GM19438 (cell line): ENCODE results near the gene LY86.
A peak's percentile ranks its signal among the peaks of the same experiment; 100 is the strongest.

Experiments
- ATAC-seq: cut with Tn5 transposase; IDR thresholded peaks from one replicate; pipeline ENCODE4 v1.9.1; 2021; ENCODE audit warnings: low read depth; ENCODE audit not compliant: unreplicated experiment

LY86 gene

DNA sequence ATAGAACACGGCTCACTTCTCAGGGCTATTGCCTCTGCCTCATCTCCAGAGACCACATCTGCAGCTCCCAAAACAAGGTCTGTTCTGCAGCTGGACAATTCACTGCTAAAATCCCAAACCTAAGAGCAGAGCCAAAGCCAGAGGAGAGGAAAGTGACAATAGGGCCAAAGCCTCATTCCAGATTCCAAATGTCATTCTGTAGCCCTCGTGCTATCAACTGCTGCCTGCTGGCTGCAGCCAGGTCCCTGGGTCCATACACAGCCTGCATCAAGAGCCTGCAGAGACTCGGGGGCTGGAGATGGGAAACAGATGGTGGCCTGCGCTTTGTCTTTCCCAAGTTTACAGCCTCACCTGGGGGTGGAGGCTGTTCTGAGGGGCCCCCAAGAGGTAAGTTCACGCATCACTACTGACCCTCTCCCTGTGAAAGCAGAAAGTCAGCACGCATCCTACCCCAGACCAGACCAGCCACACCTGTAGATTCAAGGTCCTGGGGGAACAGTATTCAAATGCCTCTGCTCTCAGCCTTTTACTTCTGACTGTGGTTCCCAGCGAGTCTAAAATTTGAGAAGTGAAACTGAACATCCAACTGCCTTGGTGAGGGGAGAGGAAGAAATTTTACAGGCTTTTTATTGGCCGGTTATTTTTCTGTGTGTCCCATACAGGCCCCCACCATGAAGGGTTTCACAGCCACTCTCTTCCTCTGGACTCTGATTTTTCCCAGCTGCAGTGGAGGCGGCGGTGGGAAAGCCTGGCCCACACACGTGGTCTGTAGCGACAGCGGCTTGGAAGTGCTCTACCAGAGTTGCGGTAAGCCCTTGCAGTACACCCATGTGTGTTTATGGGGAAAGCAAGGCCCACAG lies at the start of gene LY86:
LY86 (plus strand) TSS at position 657 of the 860 bp plus-strand sequence; CDS start at position 672, 15 bp downstream.
- peak; percentile 41 for ATAC-seq

DNA sequence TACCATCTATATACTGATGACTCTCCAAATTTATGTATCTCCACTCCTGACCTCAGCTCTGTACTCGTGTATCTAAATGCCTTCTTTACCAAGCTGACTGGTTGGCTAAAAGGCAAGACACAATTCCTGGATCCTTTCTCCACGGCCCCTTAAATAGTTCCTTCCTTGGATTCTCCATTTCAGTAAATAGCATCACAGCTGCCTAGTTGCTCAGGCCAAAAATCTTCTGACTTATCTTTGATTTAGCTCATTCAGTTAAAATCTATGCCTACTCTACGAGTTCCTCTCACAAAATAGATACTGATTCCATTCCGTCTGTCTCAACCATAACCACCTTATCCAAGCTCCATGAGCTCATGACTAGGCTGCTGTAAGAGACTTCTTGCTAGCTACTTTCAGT lies 49.5 kb upstream of the LY86 start:
- no peak for ATAC-seq

DNA sequence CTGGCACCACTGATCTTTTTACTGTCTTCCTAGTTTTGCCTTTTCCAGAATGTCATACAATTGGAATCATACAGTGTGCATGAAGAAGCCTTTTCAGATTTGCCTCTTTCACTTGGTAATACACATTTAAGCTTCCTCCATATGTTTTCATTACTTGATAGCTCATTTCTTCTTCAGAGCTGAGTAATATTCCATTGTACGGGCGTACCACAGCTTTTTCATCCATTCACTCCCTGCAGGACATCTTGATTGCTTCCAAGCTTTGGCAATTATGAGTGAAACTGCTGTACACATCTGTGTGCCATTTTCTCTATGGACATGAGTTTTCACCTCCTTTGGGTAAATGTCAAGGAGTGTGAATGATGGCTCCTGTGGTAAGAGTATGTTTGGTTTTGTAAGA lies 46.2 kb upstream of the LY86 start:
- ATAC-seq = no peak

DNA sequence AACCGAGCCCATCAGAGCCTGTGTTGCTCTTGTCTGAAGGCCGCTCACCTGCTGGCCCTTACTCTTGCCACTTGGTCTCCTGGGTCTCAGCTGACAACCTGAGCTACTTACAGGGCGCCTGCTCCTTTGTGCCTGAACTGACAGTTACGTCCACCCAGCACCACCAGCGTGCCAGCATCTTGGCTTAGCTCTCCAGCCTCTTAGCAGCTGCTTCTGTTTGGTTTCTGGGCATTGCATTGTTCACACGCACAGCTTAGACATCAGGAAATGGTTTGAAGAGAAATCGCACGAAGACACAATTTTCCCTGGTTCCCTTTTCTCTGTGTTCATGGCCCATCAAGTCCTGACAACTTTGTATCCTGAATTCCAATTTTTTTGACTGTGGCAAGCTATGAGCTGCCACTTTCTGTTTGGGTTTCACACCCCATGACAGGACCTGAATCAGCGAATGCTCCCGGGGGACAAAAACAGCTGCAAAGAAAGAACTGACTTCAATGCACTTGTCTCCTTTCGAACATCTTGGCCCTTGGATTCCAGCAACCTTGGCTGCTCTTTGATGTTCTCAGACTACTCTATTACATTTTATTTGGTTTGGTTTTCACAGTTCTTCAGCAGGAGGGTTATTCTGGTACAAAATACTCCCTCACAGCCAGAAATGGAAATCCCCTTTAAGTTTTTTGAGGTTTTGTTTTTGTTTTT lies 45.2 kb upstream of the LY86 start:
- no peak for ATAC-seq

DNA sequence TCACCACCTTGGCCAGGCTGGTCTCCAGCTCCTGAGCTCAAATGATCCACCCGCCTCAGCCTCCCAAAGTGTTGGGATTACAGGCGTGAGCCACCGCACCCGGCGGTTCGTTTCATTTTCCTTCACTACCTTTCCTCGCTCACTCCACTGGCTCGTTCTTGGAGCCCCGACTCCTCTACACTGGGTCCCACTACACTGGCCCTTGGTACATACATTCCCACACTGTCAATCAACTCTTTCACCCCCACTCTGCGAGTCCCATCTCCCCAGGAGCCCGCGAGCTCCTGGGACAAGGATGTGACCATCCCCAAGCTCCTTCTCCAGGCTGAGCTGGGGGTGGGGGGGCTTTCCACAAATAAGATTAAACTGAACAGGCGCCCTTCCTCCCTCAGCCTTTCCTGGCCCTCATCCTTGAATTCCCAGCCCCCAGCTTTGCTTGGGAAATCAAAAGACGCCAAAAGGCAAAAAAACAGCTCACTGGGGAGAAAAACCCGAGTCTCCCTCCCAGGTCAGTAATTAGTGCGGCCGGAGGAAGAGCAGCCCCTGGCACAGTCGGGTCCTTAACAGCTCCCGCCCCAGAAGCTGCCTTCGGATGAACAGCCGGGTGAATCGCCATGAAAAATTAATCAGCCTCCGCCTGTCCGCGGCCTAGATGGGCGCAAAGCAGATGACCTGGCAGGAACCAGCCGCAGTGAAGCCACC lies 42.8 kb upstream of the LY86 start:
- ATAC-seq = no peak

DNA sequence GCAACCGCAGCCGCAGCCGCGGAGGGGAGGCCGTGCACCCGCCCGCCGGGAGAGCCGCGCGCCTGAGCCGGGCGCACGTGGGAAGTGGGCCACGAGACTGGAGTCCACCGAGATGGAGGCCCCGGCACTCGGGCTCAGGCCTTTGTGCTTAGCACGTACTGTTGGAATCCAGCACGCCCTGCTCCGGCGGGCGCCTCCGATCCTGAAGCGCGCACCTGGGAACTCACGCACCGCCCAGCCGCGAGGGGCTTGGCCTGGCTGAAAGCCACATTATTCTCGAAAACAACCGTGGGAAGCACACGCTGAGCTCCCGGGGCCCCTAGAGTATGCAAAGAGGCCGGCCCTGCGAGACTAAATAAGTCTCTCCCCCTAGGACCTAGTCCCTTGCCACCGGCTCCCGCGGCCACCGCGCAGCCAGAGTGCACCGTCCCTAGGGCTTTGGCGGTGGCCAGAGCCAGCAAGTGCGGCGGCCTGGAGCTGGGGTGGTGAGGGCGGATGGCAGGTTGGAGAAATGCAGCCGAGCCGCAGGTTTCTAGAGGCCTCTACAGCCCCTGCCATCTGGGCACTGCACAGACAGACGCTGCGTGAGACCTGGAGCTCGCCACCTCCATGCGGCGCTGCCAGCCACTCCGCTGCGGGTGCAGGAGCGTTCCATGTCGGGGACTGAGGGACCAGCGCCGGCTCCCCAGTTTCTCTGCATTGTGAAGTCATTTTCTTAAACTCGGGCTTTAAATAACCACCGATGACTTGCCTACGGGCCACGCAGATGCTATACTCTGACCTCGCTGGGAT lies 42.0 kb upstream of the LY86 start:
- peak; percentile 57 for ATAC-seq

DNA sequence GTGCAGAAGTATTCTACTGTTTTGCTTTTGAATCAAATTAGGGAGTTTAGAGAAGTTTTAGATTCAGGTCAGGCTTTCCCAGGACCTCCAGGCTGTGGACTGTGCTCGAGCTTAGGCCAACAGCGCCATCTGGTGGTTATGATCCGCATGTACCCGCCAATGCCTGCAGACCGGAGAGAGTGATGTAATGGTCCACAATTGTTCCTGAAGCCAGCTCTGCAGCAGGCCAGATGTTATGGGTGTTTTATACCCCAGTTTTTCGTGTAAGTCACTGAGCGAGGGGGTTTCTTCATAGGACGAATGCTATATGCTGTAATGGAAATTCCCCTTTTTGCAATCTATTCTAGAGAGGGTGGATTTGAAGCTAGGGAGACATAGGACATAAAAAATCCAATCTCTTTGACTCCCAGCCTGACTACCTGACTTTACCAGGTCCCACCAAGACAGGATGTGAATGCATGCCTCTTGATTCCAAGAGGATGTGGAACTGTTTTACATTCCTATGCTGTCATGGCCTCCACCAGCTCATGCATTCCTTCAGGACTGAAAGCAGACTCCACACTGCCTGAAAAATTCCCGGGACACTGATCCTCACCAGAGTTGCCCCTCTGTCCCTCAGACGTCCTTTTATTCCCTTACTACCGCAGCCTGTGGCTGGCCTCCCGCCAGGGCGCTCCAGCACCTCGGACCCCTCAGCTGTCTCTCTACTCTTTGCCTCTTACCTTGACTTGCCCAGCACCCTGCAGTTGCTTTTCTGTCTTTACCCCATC lies 41.2 kb upstream of the LY86 start:
- ATAC-seq = peak; percentile 86

DNA sequence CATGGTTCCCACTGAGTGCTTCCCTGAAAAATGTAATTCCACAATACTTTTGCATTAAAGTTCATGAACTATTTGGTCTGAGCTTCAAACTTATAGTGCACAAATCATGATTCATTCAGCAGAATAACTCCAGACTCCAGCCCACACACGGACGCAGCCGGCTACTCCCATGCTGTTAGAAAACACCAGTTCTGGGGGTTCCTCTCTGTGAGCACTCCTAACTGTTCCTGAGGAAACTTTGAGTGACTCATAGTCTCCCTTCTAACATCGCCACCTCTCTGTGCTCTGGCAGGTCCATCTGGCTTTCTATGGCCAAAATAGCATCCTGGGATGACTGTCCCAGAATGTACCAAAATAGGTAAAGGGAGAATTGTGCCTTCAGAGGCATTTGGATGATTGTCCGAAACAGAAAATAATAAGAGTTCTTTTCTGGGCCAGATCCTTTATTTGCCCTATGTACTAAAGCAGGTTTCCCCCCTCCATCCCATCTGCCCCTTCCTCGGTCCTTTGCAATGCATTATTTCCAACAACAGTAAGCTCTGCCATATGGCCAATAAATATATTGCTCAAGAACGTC lies 32.3 kb upstream of the LY86 start:
- no peak for ATAC-seq

DNA sequence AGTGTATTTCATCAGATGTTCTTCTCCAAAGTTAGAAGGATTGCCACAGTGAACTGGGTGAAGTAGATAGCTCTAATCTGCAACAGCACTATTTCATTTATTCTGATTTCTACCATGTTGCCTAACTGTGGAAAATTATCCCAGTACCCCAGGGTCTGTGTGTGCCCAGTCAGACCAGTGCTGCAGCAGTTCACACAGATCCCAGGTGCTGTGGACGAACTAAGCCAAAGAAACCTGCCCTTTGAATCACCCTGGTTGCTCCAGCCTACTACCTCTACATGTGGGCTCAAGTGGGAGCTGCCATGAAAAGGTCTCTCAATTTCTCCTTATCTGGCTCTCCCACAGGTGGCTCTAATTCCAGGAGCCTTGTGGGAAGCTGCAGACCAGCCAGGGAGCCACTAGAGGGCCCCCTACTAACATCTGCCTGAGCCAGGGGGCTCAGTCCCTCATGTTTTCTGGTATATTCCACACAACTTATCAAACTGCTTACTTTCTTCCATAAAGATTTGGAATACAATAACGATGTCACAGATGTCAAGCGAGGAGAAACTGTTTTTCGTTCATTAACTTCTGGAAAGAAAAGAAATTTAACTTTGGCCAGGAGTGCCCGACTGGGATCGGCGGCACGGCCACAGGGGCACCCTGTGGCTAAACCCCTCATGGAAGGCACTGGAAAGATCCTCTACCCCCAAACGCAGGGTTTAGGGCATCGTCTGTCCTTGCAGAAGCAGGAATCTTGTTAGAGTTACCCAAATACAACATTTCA lies 31.6 kb upstream of the LY86 start:
- peak; percentile 65 for ATAC-seq

DNA sequence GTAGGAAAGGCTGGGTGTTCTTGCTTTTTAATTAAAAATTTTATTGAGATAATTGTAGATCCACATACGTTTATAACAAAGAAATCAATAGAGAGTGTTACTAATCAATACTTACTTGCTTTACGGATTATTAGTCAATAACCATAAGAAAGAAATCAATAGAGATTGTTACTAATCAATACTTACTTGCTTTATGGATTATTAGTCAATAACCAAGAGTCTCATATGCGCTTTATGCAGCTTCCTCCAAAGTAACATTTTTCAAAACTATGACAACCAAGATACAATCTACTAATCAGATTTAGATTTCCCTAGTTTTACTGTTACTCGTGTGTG lies 31.0 kb upstream of the LY86 start:
- ATAC-seq = no peak

DNA sequence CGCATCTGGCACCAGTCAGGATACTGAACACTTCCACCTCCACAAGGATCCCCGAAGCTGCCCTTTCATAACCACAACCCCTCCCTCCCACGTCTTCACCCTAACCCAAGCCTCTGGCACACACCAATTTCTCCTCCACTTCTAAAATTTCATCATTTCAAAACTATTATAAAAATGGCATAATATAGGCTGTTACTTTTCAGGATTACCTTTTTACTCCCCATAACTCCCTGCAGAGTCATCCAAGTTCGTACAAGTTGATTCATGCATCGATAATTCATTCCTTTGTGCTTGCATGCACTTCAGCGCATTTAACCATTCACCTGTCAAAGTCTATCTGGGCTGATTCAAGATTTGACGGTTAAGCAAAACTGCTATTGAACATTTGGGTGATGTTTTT lies 30.6 kb upstream of the LY86 start:
- no peak for ATAC-seq

DNA sequence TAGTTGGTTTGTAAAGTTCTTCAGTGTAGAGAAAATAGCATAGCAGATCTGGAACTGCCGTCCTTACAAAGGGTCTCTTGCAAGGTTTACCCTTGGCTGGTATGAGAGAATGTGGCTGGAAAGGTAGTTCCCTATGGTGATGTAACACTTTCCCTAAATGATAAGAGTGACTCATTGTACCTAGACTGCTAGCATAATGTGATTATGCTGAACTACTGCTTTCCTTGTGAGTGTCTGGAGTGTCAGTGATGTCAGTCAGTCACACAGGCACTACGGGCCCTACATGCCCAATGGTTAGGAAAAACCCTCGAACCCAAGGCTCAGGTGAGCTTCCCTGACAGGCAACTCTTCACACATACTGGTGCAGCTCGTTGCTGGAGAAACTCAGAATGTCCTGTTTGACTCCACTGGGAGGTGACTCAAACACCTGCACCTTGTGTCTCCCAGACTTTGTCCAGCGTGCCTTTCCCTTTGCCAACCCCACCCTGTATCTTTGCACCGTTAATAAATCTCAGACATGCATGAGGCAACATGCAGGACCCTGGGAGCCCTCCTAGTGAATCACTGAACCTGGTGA lies 28.4 kb upstream of the LY86 start:
- ATAC-seq = no peak

DNA sequence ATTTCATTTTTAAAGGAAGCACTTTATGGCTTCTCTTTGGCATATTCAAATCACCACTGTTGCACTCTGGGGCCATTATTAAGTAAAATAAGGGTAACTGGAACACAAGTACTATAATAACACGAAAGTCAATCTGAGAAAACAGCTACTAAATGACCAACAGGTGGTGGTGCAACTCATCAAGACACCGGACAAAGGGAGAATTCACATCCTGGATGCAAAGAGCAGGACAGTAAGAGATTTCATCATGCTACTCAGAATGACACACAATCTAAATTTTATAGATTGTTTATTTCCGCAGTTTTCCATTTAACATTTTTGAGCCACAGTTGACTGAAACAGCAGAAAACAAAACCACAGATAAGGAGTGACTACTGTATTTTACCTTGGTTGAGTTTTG lies 27.6 kb upstream of the LY86 start:
- no peak for ATAC-seq

DNA sequence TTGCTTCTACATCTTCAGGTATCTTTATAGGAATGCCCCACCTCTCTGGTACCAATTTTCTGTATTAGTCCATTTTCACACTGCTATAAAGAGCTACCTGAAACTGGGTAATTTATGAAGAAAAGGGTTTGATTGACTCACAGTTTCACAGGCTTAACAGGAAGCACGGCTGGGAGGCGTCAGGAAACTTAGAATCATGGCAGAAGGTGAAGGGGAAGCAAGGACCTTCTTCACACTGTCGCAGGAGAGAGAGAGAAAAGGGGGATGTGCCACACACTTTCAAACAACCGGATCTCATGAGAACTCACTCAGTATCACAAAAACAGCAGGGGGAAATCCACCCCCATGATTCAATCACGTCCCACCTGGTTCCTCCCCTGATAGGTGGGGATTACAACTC lies 24.4 kb upstream of the LY86 start:
- no peak for ATAC-seq

DNA sequence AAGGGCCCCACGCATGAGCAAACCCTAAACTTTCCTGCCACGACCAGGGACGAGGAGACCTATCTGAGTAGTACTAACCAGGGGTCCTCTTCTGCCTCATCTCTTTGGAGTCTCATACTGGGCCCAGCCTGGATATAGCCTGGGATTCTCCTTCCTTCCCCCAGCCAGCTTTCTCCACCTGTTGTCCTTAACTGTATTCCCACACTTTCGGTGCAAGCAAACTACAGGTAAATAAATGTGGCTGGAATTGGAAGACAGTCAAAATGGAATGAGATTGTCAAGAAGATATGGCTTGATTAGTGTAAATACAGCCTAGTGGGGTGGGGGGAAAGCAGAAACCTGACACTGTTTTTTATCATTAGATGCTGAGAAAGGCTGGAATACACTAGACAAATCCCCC lies 23.5 kb upstream of the LY86 start:
- ATAC-seq = no peak

DNA sequence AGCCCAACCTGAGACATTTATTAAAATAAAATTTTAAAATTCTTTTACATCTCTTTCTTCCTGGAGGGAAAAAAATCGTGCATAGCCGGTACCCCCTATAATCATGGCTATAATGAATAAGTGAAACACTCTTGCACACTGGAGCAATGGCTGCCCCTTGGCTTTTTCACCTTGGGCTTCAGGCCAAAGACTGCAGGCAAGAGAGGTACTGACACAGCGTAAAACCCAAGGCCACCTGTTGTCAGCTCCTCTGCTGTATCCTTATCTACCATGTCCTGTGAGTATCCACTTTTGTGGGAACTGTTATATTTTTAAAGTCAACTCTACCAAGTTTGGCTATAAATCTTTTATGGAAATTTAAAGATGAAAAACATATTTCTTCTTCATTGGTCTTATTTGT lies 23.0 kb upstream of the LY86 start:
- no peak for ATAC-seq

DNA sequence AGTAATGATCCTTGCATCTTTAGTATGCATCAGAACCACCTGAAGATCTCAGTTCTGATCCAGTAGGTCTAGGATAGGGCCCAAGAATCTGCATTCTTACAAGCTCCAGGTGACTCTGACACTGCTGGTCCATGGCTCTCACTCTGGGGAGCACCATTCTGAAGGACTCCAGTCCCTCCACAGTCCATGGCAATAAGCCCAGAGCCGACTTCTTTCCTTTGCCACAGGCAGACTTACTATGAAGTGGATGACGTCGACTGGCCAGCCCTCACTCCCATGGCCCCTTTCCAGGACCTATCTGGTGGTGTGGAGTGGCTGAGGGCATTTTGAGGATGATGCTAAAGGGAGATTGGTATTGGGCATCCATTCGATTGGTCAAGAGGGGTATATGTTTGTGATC lies 21.8 kb upstream of the LY86 start:
- ATAC-seq = no peak

DNA sequence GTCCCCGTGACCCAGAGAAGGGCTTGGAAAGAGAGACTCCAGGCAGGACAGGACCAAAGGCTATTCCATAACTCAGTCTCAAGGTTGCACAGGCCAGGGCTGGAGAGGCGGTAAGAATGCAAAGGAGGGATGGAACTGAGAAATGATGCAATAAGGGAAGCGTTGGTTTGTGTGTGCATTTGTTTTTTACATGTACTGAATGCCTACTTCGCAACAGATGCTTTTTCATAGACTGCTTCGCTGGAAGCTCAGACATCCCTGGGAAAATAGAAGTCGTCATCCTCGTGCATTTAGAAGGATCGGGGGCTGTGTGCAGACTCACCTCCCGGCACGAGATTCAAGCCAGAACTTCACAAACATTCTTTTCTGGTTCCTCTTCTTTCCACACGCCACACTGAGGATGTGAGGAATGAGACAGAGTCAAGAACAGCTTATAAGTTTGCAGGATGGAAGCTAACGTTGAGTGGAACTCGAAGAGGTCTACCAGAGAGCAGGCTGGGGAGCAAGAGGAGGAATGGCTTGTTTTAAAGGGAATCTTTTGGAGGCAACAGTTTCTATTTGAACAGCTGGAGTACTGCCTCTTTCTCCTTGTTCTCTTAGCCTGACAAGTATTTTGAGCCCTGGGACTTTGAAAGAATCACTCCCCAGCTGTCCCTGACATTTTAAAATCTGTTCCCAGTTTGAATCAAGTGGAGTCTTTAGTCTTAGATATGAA lies 19.3 kb upstream of the LY86 start:
- ATAC-seq = no peak
